Suprapubic skin (tissue), 4 donors: ENCODE measurements around the gene B3GNT5. TPM values are rescaled to one million over a fixed set of nuclear protein-coding genes. Genes with fewer than 3 reads are reported as not detected.

ENCODE experiments used
- DNase-seq, 2 donors: peaks; one replicate each; pipeline ENCODE4 v3.0.0-alpha.2; 2019; ENCODE audit warnings: low spot score in 2 of 2
- H3K27ac ChIP-seq: fragments of 200-600 bp; sonication (generic); one replicate; pipeline ENCODE4 v1.5.1; 2019
- H3K27me3 ChIP-seq: fragments of 200-600 bp; sonication (generic); one replicate; pipeline ENCODE4 v1.5.1; 2019
- H3K36me3 ChIP-seq: fragments of 200-600 bp; sonication (generic); one replicate; pipeline ENCODE4 v1.5.1; 2019
- H3K4me1 ChIP-seq: fragments of 200-600 bp; sonication (generic); one replicate; pipeline ENCODE4 v1.5.1; 2019
- H3K4me3 ChIP-seq: fragments of 200-600 bp; sonication (generic); one replicate; pipeline ENCODE4 v1.5.1; 2019; ENCODE audit warnings: mild to moderate bottlenecking
- H3K9me3 ChIP-seq: fragments of 200-600 bp; sonication (generic); one replicate; pipeline ENCODE4 v1.5.1; 2019
- EP300 ChIP-seq: sonication (generic); formaldehyde crosslinking; IDR thresholded peaks from one replicate; pipeline ENCODE4 v1.6.1; 2017; ENCODE audit warnings: antibody characterized with exemption
- POLR2A ChIP-seq, 2 donors: fragments of 450-650 bp; IDR thresholded peaks; one replicate each; pipeline ENCODE4 v1.6.1; 2017; ENCODE audit warnings: antibody characterized with exemption in 2 of 2, mild to moderate bottlenecking in 2 of 2, moderate library complexity in 2 of 2
- POLR2AphosphoS5 ChIP-seq, 3 donors: sonication (generic); formaldehyde crosslinking; IDR thresholded peaks; one replicate each; pipeline ENCODE4 v1.6.1; 2017; ENCODE audit warnings: antibody characterized with exemption in 3 of 3
- WGBS: methylation state at CpG from one replicate; pipeline ENCODE4 v1.1.5; 2018; 5-methylcytosine and 5-hydroxymethylcytosine counted together
- total RNA-seq, 4 donors: library from RNA; depleted of rRNA; stranded (reverse); fragments of >200 nt; gene quantifications; one replicate each; pipeline ENCODE4 v1.1.0, GENCODE V29; 2016
- TF ChIP-seq, protein P1 (sequence below), 2 donors: fragments of 200-600 bp in 1 of 2; fragments of 450-650 bp in 1 of 2; sonication (generic) in 1 of 2; IDR thresholded peaks; one replicate each; pipeline ENCODE4 v1.5.1; 2016 to 2019; ENCODE audit warnings: antibody characterized with exemption in 2 of 2, mild to moderate bottlenecking in 1 of 2, moderate library complexity in 1 of 2

Gene B3GNT5
- total RNA-seq, 4 donors from 2014 or later, result 14.6 to 30.8 (median 27.5) TPM

DNA sequence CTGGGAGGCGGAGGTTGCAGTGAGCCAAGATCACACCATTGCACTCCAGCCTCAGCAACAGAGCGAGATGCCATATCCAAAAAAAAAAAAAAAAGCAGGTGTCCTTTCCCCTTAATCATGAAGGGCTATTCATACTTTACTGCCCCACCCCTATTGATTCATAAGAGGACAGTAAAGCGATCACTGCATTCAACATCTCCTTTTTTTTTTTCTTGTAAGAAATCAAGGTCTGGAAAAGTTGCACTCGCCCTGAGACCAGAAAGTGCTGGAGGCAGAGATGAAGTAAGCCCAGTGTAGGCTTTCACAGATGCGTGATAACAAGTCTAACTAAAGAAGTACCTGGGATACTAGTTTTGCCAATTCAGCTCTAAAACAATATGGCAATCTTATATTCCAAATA is 24.2 kb downstream of the B3GNT5 start:
- Histone ChIP-seq H3K27me3 (no peaks in the 10 kb centered on the region), H3K4me1 (peaks cover 10% of the 10 kb centered on the region), H3K4me3 (no peak overlapping the region), H3K27ac (no peak overlapping the region), H3K36me3 (no peaks in the 10 kb centered on the region), H3K9me3 (no peaks in the 10 kb centered on the region)
- 94% methylated on average over 5 of the region's 5 CpGs for WGBS
- DNase-seq, result no peak
- TF ChIP-seq, protein P1, sequence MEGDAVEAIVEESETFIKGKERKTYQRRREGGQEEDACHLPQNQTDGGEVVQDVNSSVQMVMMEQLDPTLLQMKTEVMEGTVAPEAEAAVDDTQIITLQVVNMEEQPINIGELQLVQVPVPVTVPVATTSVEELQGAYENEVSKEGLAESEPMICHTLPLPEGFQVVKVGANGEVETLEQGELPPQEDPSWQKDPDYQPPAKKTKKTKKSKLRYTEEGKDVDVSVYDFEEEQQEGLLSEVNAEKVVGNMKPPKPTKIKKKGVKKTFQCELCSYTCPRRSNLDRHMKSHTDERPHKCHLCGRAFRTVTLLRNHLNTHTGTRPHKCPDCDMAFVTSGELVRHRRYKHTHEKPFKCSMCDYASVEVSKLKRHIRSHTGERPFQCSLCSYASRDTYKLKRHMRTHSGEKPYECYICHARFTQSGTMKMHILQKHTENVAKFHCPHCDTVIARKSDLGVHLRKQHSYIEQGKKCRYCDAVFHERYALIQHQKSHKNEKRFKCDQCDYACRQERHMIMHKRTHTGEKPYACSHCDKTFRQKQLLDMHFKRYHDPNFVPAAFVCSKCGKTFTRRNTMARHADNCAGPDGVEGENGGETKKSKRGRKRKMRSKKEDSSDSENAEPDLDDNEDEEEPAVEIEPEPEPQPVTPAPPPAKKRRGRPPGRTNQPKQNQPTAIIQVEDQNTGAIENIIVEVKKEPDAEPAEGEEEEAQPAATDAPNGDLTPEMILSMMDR (IDR thresholded peaks at IDR 0.05), result no peak
- TF ChIP-seq POLR2A (IDR thresholded peaks at IDR 0.05) (no peak), EP300 (no peak), POLR2AphosphoS5 (IDR thresholded peaks at IDR 0.05) (no peak)

DNA sequence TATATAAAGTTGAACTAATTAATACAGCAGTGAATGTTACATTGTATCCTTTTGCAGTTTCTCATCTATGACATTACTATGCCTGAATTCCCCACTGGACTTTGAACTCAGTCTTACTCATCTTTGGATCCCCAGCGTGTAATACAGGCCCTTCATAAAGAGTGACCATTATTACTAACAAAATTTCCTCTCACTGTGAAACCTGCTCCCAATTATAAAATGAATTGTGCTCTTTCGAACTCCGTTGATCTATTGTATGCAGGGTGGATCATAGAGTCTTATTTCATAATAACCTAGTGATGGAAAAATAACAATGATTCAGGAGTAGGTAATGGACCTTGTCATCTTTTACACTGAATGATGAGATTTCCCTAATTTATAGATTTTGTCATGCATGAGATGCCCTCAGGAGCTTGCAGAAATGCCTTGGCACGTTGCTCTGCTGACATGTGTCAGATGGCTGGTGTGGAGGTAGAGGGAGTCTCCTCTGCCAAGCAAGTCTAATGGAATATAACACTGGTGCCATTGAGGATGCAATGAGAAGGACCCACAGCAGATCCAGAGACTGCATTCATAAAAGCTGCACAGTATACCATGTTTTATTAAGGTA is 25.5 kb downstream of the B3GNT5 start:
- Histone ChIP-seq H3K36me3 (no peaks in the 10 kb centered on the region), H3K27ac (no peak overlapping the region), H3K4me3 (no peak overlapping the region), H3K4me1 (peaks cover 6% of the 10 kb centered on the region), H3K9me3 (no peaks in the 10 kb centered on the region), H3K27me3 (no peaks in the 10 kb centered on the region)
- 57% methylated on average over 4 of the region's 4 CpGs for WGBS
- TF ChIP-seq, protein P1 (IDR thresholded peaks at IDR 0.05), result no peak
- no peak for TF ChIP-seq EP300
- no peak for TF ChIP-seq POLR2A (IDR thresholded peaks at IDR 0.05)
- TF ChIP-seq POLR2AphosphoS5 (IDR thresholded peaks at IDR 0.05), result no peak
- no peak for DNase-seq

DNA sequence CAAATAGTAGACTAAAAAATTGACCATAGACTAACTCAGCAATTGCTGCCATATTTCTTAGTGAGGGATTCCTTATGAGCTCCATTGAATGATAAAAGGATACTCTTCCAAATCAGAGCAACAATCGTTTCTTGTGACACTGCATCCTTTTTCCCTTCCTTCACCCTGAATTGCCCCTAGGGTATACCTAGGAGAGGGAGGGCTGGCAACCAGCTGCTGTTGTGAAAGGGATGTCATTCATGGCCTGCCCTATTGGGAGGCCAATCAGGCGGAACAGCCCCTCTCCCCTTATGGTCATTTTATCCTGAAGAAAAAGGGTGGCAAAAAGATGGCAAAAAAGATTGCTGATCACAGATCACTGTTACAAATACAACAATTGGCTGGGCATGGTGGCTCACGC is 26.3 kb downstream of the B3GNT5 start:
- H3K27ac ChIP-seq, result no peak overlapping the region

DNA sequence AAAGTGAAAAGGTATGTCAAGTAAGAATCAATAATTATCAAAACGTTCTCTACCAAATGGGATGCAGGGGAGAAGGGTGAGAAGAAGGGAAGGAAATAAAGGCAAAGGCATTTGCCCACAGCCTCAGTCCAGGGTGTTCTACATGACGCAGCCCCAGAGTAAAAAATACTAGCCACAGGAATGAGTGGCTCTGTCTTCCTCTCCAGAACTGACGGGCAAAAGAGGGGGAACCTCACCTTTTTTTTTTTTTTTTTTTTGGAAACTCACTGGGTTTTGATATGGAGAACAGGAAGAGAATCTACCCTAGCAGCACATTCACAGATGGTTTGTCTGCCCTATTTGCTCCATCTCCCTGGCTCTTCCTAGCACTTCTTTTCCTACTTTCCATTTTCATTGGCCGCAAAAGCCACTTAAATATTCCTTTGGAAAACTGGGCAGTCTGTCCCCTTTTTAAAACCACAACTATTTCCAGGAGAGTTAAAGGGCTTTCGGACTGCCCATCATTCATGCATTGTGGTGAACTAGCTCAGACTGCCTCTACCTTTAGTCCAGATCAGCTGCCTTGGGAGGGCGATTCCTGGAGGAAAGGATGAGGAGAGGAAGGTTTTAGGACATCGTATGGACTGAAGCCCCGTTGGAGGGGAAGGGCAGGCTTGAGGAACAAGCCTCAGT is 28.2 kb downstream of the B3GNT5 start:
- no peaks in the 10 kb centered on the region for H3K27me3 ChIP-seq
- no peak overlapping the region for H3K27ac ChIP-seq
- no peaks in the 10 kb centered on the region for H3K9me3 ChIP-seq
- H3K36me3 ChIP-seq, result no peaks in the 10 kb centered on the region
- peaks cover 14% of the 10 kb centered on the region for H3K4me1 ChIP-seq
- DNase-seq, result no peak
- TF ChIP-seq POLR2A (IDR thresholded peaks at IDR 0.05) (no peak), POLR2AphosphoS5 (IDR thresholded peaks at IDR 0.05) (no peak), EP300 (no peak)
- TF ChIP-seq, protein P1 (IDR thresholded peaks at IDR 0.05), result no peak
- H3K4me3 ChIP-seq, result no peak overlapping the region
- WGBS, result 85% methylated on average over 8 of the region's 8 CpGs

More for the DNA sequence above, 26.3 kb downstream of the B3GNT5 start:
- WGBS, result 80% methylated on average over 3 of the region's 3 CpGs
- H3K4me1 ChIP-seq, result peaks cover 6% of the 10 kb centered on the region
- no peaks in the 10 kb centered on the region for H3K36me3 ChIP-seq
- H3K4me3 ChIP-seq, result no peak overlapping the region
- no peak for TF ChIP-seq POLR2A (IDR thresholded peaks at IDR 0.05)
- no peak for TF ChIP-seq EP300
- TF ChIP-seq POLR2AphosphoS5 (IDR thresholded peaks at IDR 0.05), result no peak
- TF ChIP-seq, protein P1 (IDR thresholded peaks at IDR 0.05), result no peak
- H3K27me3 ChIP-seq, result no peaks in the 10 kb centered on the region
- H3K9me3 ChIP-seq, result no peaks in the 10 kb centered on the region
- no peak for DNase-seq

DNA sequence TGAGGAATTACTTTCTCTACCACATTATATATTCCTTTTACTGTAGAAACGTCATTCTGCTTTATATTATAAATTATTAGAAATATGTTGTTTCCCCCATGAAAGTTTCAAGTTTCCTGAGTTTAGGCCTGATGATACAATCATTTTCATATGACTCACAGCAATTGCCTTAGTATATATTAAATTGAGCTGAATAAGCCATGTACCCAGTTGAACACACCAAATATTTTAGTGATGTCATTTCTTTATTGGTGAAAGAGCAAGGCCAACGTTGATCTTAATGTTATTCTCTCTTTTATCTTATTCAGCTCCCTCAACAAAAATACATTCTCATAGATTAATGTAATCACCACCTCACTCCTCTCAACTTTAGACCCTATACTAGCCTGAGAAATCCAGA is 30.8 kb downstream of the B3GNT5 start:
- WGBS, result 82% methylated on average over 2 of the region's 2 CpGs
- Histone ChIP-seq H3K36me3 (no peaks in the 10 kb centered on the region), H3K27me3 (no peaks in the 10 kb centered on the region), H3K27ac (no peak overlapping the region), H3K9me3 (no peaks in the 10 kb centered on the region), H3K4me1 (peaks cover 22% of the 10 kb centered on the region), H3K4me3 (no peak overlapping the region)
- TF ChIP-seq EP300, result no peak
- TF ChIP-seq, protein P1 (IDR thresholded peaks at IDR 0.05), result no peak
- no peak for TF ChIP-seq POLR2AphosphoS5 (IDR thresholded peaks at IDR 0.05)
- TF ChIP-seq POLR2A (IDR thresholded peaks at IDR 0.05), result no peak
- DNase-seq, result no peak
